ENCODE data around the gene SLC8B1.

GRCh38 chr12:113302466-113302865, 32.4 kb downstream of the SLC8B1 start:
- no peak for TF ChIP-seq ZFX (CRISPR knock-in tag; IDR thresholded peaks at IDR 0.05)
- TF ChIP-seq CTCF (IDR thresholded peaks at IDR 0.05 in 2 of 3, conservative IDR thresholded peaks at IDR 0.05 in 1 of 3; ENCODE audit: insufficient read depth in 2 of 3, low read depth in 1 of 3, low read length in 3 of 3) = no peak
- TF ChIP-seq ZNF263 (CRISPR knock-in tag; IDR thresholded peaks at IDR 0.05; ENCODE audit: borderline replicate concordance) = no peak
- TF ChIP-seq ZNF639 (CRISPR knock-in tag; conservative IDR thresholded peaks at IDR 0.05 in 1 of 2, IDR thresholded peaks at IDR 0.05 in 1 of 2) = no peak
- TF ChIP-seq CBX5 (IDR thresholded peaks at IDR 0.05; ENCODE audit: borderline replicate concordance, low read depth) = no peak
- no peak for TF ChIP-seq TAF1 (IDR thresholded peaks at IDR 0.05; ENCODE audit: control insufficient read depth, extremely low read depth, insufficient read depth, low read length, severe bottlenecking)
- no peak for TF ChIP-seq RBBP5 (IDR thresholded peaks at IDR 0.05; ENCODE audit: borderline replicate concordance, insufficient read depth, low read length, poor library complexity, severe bottlenecking)

Data from K562 (cell line).